Right ventricle myocardium inferior (tissue), 1 donor: Measurements from ENCODE around the gene GSE1. TPM values are rescaled to one million over a fixed set of nuclear protein-coding genes. Genes with fewer than 3 reads are reported as not detected.

Experiments
- ATAC-seq: fragments of 200-7000 bp; cut with Tn5 transposase; one replicate; pipeline ENCODE4 v1.9.1; 2020; ENCODE audit warnings: mild to moderate bottlenecking, moderate library complexity
- DNase-seq: peaks from one replicate; pipeline ENCODE4 v3.0.0; 2021; ENCODE audit errors: missing footprints
- intact Hi-C: fragments of 100-400 bp; cut with DNase I; formaldehyde crosslinking; loops from one replicate; pipeline ENCODE4 v1.11.0; 2022
- total RNA-seq: library from RNA; stranded (reverse); fragmentation: NEBNext Ultra II Directional; extraction: Animal tissue kit (Norgen Biotek cat#: 25700); gene quantifications from one replicate; pipeline ENCODE4 v1.2.1, GENCODE V29; 2021
- donor health status: DM: no; HTN: yes; CAD: no; lungs with severe emphysema.

The GSE1 gene
- total RNA-seq, 1 donor from 2014 or later: 28.9 TPM

GRCh38 chr16:85716022-85716679 lies 103.0 kb downstream of the GSE1 start:
- DNase-seq (no peak), ATAC-seq (no peak)
- intact Hi-C loops: loop anchor here (5.0 to 10.0 kb wide), 3 partner anchors 99 to 439 kb away; no protein-coding TSS in a partner anchor

- intact Hi-C loops: loop anchor here (5.0 to 10.0 kb wide), 3 partner anchors 99 to 439 kb away; no protein-coding TSS in a partner anchor
Measured at GRCh38 chr16:85716680-85717038, 103.5 kb downstream of the GSE1 start.

GRCh38 chr16:85717393-85718152 lies 104.5 kb downstream of the GSE1 start:
- DNase-seq: peak; percentile 87
- intact Hi-C loops: loop anchor here (1.0 to 10.0 kb wide), 4 partner anchors 58 to 440 kb away; no protein-coding TSS in a partner anchor

More at GRCh38 chr16:85716680-85717038, 103.5 kb downstream of the GSE1 start:
- no peak for DNase-seq
- ATAC-seq: no peak

GRCh38 chr16:85718153-85718477 lies 105.0 kb downstream of the GSE1 start:
- intact Hi-C loops: loop anchor here (1.0 to 10.0 kb wide), 4 partner anchors 59 to 441 kb away; no protein-coding TSS in a partner anchor
- DNase-seq (no peak), ATAC-seq (no peak)

More at GRCh38 chr16:85717393-85718152, 104.5 kb downstream of the GSE1 start:
- peak; percentile 71 for ATAC-seq

GRCh38 chr16:85718682-85719081 lies 105.6 kb downstream of the GSE1 start:
- no peak for ATAC-seq
- DNase-seq: no peak
- intact Hi-C loops: loop anchor here (1.0 to 10.0 kb wide), 4 partner anchors 59 to 441 kb away; no protein-coding TSS in a partner anchor

- DNase-seq (no peak), ATAC-seq (no peak)
- intact Hi-C loops: loop anchor here (5.0 to 10.0 kb wide), 3 partner anchors 102 to 442 kb away; no protein-coding TSS in a partner anchor
Measured at GRCh38 chr16:85719605-85720301, 106.6 kb downstream of the GSE1 start.

GRCh38 chr16:85720302-85720637 lies 107.1 kb downstream of the GSE1 start:
- DNase-seq (no peak), ATAC-seq (peak; percentile 44)
- intact Hi-C loops: no loop called here

- intact Hi-C loops: no loop called here
- ATAC-seq (no peak), DNase-seq (no peak)
Measured at GRCh38 chr16:85722128-85722893, 109.2 kb downstream of the GSE1 start.

GRCh38 chr16:85724126-85724879 lies 111.2 kb downstream of the GSE1 start:
- ATAC-seq: no peak
- DNase-seq: no peak
- intact Hi-C loops: no loop called here

GRCh38 chr16:85724936-85725335 lies 111.8 kb downstream of the GSE1 start:
- intact Hi-C loops: no loop called here
- ATAC-seq: no peak
- DNase-seq: no peak

Other genes starting within 250 kb of the GSE1 start
- 1.4 TPM for gene GINS2, start 75.6 kb downstream of the GSE1 start, total RNA-seq
- gene C16orf74, start 137.8 kb downstream of the GSE1 start, total RNA-seq: 0.95 TPM
- 25.8 TPM for gene EMC8, start 186.2 kb downstream of the GSE1 start, total RNA-seq
- 2,129 TPM for gene COX4I1, start 186.4 kb downstream of the GSE1 start, total RNA-seq